Airway epithelial cell (primary cell): Measurements from ENCODE around the gene HSPA1L. TPM values are rescaled to one million over a fixed set of nuclear protein-coding genes. Genes with fewer than 3 reads are reported as not detected.

Experiments used
- total RNA-seq: library from RNA; depleted of rRNA; stranded (reverse); fragments of >200 nt; gene quantifications from 2 replicates; pipeline ENCODE4 v1.2.3, GENCODE V29; 2015

HSPA1L gene
- 0.14 and 0.21 TPM in 2 replicates for total RNA-seq

GRCh38 chr6:31815025-31815838 lies at the start of gene HSPA1L, which contains the start of gene HSPA1A:
Gene HSPA1L, minus strand, starts transcription at chr6:31815283. Its CDS starts 3,311 bp downstream, at chr6:31811972.
Gene HSPA1A, plus strand, starts transcription at chr6:31815543. Its CDS starts 214 bp downstream, at chr6:31815757.

GRCh38 chr6:31862344-31863235 lies 47.5 kb upstream of the HSPA1L start, which contains the start of gene NEU1:
Gene NEU1, minus strand, starts transcription at chr6:31862821. Its CDS starts 45 bp downstream, at chr6:31862776.

GRCh38 chr6:31827286-31828079 lies 12.4 kb upstream of the HSPA1L start, which contains the start of gene HSPA1B:
Gene HSPA1B, plus strand, starts transcription at chr6:31827738. Its CDS starts 213 bp downstream, at chr6:31827951.

DNA sequence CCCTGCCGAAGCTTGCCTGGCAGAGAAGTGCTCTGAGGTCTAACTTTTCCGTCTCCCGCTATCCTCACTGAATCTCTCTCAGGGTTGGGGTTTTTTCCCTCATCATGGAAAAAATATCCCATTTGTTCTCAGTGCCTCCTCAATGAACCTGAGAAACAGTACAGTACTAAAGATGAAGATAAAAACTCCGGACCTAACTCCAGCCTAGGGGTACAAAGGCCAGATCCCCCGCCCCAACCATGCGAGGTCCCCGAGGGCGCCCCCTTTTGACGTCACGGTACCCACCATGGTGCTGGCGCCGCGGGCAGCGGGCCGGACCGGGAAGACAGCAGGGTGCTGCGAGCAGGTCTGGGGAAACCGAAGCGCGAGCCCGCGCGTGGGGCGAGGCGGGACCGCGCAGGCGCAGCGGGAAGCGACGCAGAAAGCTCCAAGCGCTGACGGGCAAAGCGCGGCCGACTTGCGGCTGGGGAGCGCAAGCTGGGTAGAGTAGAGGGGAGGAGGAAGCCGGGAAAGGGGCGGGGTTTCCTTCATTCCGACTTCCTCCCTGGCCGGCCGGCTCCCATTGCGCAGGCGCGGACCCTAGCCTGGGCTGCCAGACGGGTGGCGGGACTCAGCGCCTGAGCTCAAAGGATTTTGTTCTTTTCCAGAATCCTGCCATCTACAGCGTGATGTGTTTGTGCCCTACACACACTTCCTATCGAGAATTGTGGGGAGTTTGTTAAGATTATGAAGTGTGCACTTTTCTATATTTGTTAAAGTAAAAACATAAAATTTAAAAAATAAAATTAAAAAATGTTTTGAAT lies 8.4 kb downstream of the HSPA1L start, which contains the start of gene LSM2:
Gene LSM2 (minus strand): TSS at position 497 of the 803 bp plus-strand sequence. CDS start 209 bp downstream, at position 288.

DNA sequence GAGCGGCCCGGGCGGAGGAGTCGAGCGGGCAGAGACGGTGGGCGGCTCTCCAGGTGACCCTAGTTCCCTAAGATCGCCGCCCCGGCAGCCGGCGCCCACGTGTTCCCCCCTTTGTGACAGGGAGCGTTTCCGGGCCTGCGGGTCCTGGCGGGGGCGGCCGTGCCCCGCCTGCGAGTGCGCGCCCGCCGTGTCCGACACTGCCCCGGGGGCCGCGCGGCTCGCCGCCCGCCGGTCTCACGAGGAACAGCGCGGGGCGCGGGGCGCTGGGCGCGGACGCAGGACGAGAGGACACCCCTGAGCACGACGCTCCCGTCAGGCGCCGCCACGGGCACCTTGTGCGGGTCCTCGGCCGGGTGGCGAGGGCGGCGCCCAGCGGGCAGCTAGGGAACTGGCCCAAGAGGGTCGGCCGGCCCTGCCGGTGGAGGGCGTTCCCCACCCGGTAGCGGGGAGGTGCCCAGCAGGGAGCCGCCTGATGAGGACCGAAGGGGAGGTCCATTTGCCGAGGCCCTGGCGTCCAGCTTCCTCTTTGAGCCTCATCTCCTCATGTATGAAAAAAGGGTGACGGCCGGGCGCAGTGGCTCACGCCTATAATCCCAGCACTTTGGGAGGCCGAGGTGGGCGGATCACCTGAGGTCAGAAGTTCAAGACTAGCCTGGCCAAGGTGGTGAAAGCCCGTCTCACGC lies 19.3 kb downstream of the HSPA1L start, which contains the start of gene VARS1:
Gene VARS1 (minus strand): TSS at position 137 of the 683 bp plus-strand sequence. CDS start 535 bp downstream, outside the sequence.

GRCh38 chr6:31776989-31777666 lies 38.0 kb downstream of the HSPA1L start, which contains the start of gene VWA7:
Gene VWA7, minus strand, starts transcription at chr6:31777328. Its CDS starts 549 bp downstream, at chr6:31776779.

DNA sequence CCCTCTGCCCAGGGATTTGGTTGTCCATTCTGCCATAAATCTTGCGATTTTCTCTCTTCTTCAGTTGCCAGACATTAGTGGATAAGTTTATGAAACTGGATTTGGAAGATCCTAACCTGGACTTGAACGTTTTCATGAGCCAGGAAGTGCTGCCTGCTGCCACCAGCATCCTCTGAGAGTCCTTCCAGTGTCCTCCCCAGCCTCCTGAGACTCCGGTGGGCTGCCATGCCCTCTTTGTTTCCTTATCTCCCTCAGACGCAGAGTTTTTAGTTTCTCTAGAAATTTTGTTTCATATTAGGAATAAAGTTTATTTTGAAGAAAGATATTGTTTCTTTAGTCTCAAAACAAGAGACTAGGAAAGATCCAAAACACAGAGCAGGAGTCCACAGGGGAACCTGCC lies 52.7 kb downstream of the HSPA1L start, which contains the start of gene SAPCD1:
Gene SAPCD1 (plus strand): TSS at position 301 of the 400 bp plus-strand sequence. CDS start 399 bp downstream, outside the sequence.

Other genes starting within 250 kb of the HSPA1L start
- gene LTA, start 243.0 kb downstream of the HSPA1L start, total RNA-seq = not detected in 2 replicates
- gene TNF, start 239.7 kb downstream of the HSPA1L start, total RNA-seq = 0.23 and 0.28 TPM in 2 replicates
- 0.85 and 1.5 TPM in 2 replicates for gene LTB, start 232.9 kb downstream of the HSPA1L start, total RNA-seq
- not detected in 2 replicates for gene LST1, start 229.0 kb downstream of the HSPA1L start, total RNA-seq
- gene NCR3, start 222.3 kb downstream of the HSPA1L start, total RNA-seq = not detected in 2 replicates
- not detected in 2 replicates for gene AIF1, start 200.0 kb downstream of the HSPA1L start, total RNA-seq
- 63.4 and 119 TPM in 2 replicates for gene PRRC2A, start 194.6 kb downstream of the HSPA1L start, total RNA-seq
- 200 and 272 TPM in 2 replicates for gene BAG6, start 162.6 kb downstream of the HSPA1L start, total RNA-seq
- gene APOM, start 159.4 kb downstream of the HSPA1L start, total RNA-seq = 2.3 and 3.9 TPM in 2 replicates
- 17.0 and 18.1 TPM in 2 replicates for gene C6orf47, start 154.5 kb downstream of the HSPA1L start, total RNA-seq
- 14.5 and 14.7 TPM in 2 replicates for gene GPANK1, start 150.3 kb downstream of the HSPA1L start, total RNA-seq
- gene CSNK2B, start 149.2 kb downstream of the HSPA1L start, total RNA-seq = 236 and 271 TPM in 2 replicates
- gene LY6G5B, start 145.3 kb downstream of the HSPA1L start, total RNA-seq = 0.60 and 2.1 TPM in 2 replicates
- gene LY6G5C, start 134.2 kb downstream of the HSPA1L start, total RNA-seq = 0.42 and 0.79 TPM in 2 replicates
- 26.8 and 31.6 TPM in 2 replicates for gene ABHD16A, start 112.0 kb downstream of the HSPA1L start, total RNA-seq
- not detected in 2 replicates for gene LY6G6F, start 108.4 kb downstream of the HSPA1L start, total RNA-seq
- gene LY6G6D, start 99.9 kb downstream of the HSPA1L start, total RNA-seq = not detected in 2 replicates
- 1.5 and 3.7 TPM in 2 replicates for gene LY6G6C, start 93.5 kb downstream of the HSPA1L start, total RNA-seq
- gene MPIG6B, start 91.9 kb downstream of the HSPA1L start, total RNA-seq = 0.49 TPM in 1 of 2 replicates, not detected in the other
- 28.1 and 43.2 TPM in 2 replicates for gene DDAH2, start 86.0 kb downstream of the HSPA1L start, total RNA-seq
- gene CLIC1, start 78.8 kb downstream of the HSPA1L start, total RNA-seq = 445 and 657 TPM in 2 replicates
- gene MSH5, start 75.3 kb downstream of the HSPA1L start, total RNA-seq = 10.5 and 12.6 TPM in 2 replicates
- gene SAPCD1, start 52.6 kb downstream of the HSPA1L start, total RNA-seq = 0.63 and 2.0 TPM in 2 replicates
- 1.6 and 2.8 TPM in 2 replicates for gene VWA7, start 38.0 kb downstream of the HSPA1L start, total RNA-seq
- 109 and 115 TPM in 2 replicates for gene VARS1, start 19.5 kb downstream of the HSPA1L start, total RNA-seq
- 73.8 and 83.4 TPM in 2 replicates for gene LSM2, start 8.3 kb downstream of the HSPA1L start, total RNA-seq
- gene HSPA1A, start 260 bp upstream of the HSPA1L start, total RNA-seq = 85.4 and 93.2 TPM in 2 replicates
- 172 and 180 TPM in 2 replicates for gene HSPA1B, start 12.5 kb upstream of the HSPA1L start, total RNA-seq
- 34.1 and 39.3 TPM in 2 replicates for gene NEU1, start 47.5 kb upstream of the HSPA1L start, total RNA-seq
- gene SLC44A4, start 63.7 kb upstream of the HSPA1L start, total RNA-seq = 4.2 and 7.5 TPM in 2 replicates
- gene EHMT2, start 82.4 kb upstream of the HSPA1L start, total RNA-seq = 29.7 and 35.3 TPM in 2 replicates
- gene ZBTB12, start 86.8 kb upstream of the HSPA1L start, total RNA-seq = 0.46 and 0.99 TPM in 2 replicates
- gene C2, start 112.4 kb upstream of the HSPA1L start, total RNA-seq = 0.21 TPM in 1 of 2 replicates, not detected in the other
- 3.1 and 3.9 TPM in 2 replicates for gene CFB, start 130.8 kb upstream of the HSPA1L start, total RNA-seq
- 77.9 and 106 TPM in 2 replicates for gene NELFE, start 143.7 kb upstream of the HSPA1L start, total RNA-seq
- 42.3 and 66.5 TPM in 2 replicates for gene SKIC2, start 143.9 kb upstream of the HSPA1L start, total RNA-seq
- 16.1 and 17.8 TPM in 2 replicates for gene DXO, start 156.9 kb upstream of the HSPA1L start, total RNA-seq
- gene C4A, start 166.8 kb upstream of the HSPA1L start, total RNA-seq = 0.05 and 1.1 TPM in 2 replicates
- gene C4B, start 199.5 kb upstream of the HSPA1L start, total RNA-seq = 0.09 and 1.1 TPM in 2 replicates
- gene CYP21A2, start 223.1 kb upstream of the HSPA1L start, total RNA-seq = 0.28 TPM in 1 of 2 replicates, not detected in the other